Globus pallidus (tissue), 1 donor: Measurements from ENCODE around the gene DYSF.

Experiments used
- DNase-seq: peaks from one replicate; pipeline ENCODE4 v3.0.0-alpha.2; 2015; ENCODE audit warnings: low spot score

DYSF gene

DNA sequence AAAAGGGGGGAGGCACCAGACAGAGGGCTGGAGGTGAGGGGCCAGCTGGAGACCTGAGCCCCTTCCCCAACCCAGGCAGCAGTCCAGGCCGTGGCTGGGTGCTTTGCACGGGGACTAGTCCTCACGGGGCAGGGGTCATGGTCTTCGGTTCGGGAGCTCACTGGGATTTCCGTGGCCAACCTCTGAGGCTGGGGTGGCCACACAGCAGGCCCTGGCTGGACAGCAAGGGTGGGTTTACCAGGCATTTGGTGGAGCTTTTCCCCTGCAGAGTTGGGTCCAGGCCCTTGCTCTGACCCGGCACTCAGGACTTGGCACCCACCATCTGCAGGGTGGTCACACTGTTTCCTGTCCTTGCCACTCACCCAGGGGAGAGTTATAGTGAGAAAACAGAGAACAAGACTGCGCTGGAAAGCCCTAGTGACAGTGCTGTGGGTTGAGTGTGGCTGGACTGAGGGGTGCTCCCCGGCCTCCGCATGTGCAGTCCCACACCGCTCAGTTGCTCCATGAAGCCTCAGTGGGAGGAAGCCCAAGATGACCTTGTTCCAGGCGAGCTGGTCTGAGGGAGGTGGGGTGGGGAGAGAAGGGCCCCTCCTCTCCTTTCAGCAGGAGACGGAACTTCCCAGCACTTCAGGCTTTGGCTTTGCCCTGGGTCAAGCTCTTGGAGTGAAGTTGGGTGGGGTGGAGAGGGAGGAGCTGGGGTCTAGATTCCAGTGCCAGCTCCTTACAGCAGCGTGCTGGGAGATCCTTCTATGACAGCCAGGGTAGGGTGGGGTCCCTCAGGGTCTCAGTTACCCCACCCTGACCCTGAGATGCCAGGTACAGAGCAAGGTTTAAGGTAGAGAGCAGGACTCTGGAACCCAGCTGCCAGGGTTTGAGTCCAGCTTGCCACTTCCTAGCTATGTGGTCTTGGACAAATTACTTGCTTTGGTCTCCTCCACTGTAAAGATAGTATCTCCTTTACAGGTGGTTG lies 219.8 kb downstream of the DYSF start:
- no peak for DNase-seq

DNA sequence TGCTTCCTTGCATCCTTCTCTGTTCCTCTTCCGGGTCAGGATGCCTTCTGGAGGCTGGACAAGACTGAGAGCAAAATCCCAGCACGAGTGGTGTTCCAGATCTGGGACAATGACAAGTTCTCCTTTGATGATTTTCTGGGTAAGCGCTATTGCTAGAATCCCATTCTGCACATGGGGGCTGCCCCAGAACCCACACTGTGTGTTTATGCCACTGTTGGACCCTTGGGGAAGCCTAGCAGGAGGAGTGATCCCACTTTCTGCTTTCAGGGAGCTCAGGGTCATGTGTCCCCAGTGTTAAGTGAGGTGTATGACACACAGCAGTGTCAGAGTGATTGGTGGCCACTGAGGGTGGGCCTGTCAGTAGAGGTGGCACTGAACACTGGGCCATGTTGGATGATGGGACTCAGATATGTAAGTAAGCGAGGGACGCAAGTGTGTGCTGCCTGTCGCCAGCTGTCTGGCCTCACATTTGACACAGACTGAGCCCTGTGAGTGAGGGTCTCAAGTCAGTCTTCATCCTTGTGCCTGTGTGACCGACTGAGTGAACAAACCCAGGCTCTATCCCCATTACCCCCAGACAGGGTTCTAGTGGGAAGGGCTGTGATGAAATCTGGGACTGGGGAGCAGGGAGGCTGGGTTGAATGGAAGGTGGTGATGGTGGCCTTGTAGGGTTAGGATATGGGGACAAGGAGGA lies 220.9 kb downstream of the DYSF start:
- DNase-seq: no peak

- DNase-seq: no peak
These were observed 221.9 kb downstream of the DYSF start for GRCh38 chr2:71675296-71675695.

DNA sequence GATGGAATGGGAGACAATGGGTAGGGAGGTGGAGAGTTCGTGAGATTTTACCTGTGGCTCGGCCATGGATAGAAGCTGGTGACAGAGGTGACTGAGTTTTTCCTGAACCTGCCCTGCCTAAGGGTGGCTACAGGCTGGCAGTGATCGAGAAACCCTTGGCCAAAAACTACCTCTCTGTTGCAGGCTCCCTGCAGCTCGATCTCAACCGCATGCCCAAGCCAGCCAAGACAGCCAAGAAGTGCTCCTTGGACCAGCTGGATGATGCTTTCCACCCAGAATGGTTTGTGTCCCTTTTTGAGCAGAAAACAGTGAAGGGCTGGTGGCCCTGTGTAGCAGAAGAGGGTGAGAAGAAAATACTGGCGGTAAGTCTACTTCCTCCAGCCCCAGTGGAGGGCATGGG lies 225.5 kb downstream of the DYSF start:
- no peak for DNase-seq

DNA sequence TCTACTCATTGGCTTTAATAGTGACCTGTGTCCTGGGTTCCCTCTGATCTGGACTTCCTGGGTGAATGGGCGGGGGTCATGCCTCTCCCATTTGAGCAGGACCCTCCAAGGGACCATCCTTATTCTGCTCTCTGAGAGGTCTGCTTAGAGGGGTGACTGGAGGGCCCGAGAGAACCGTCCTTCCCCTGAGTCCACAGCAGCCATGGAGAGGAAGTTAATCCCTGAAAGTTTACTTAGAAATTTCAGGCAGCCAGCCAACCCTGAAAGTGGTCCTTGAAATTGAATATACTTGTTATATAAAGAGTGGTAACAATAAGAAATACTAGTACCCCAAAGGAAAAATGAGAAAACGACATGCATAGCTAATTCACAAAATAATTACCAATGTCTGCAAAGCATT lies 226.1 kb downstream of the DYSF start:
- DNase-seq: no peak

DNA sequence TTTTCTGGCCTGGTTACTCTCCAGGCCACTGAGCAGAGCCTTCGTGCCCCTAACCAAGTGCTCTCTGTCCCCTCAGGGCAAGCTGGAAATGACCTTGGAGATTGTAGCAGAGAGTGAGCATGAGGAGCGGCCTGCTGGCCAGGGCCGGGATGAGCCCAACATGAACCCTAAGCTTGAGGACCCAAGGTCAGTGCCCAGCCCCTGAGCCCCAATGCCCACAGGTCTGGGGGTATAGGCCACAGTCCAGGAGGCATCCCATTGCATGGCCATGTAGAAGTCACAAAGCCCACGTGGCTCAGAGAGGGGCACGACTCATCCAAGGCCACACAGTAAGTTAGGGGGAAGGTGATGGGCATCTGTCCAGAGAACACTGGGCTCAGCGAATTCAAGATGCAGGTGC lies 227.6 kb downstream of the DYSF start:
- DNase-seq: no peak

DNA sequence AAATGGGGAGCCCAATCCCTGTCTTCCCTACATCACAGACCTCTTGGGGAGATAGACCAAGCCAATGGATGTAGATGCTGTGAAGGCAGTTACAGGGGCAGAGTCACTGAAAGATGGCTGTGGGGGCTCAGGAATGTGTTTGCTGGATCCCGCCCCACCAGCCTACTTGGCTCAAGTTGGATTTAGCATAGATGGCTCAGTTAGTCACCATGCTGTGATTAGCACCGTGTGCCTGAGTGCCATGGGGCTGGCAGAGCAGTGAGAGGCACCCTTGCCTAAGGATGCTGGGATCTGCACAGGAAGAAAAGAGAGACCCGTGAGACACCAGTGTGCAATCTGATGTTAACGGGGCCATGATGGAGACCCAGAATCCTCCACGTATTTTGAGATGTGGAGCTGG lies 228.3 kb downstream of the DYSF start:
- no peak for DNase-seq

GRCh38 chr2:71682341-71682740 lies 229.0 kb downstream of the DYSF start:
- DNase-seq: no peak

DNA sequence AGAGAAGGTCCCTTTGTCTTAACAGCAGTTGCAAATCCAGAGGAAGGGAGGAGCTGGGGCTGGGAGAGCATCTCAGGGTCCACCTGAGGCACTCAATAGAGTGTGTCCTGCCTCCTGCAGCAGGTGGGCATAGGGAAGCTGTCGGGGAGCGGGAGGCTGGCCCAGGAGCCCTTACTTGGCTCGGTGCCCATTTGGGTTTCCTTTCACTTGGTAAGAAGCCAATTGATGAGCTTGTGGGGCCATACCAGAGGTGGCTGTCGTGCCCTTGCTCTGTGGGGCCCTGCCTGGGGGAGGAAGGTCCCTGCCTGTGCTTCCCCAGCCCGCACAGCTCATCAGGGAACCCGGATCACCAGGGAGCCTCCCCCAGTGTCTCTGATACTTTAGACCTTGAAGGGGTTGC lies 229.7 kb downstream of the DYSF start:
- DNase-seq: no peak

GRCh38 chr2:71683666-71684065 lies 230.3 kb downstream of the DYSF start:
- DNase-seq: no peak

DNA sequence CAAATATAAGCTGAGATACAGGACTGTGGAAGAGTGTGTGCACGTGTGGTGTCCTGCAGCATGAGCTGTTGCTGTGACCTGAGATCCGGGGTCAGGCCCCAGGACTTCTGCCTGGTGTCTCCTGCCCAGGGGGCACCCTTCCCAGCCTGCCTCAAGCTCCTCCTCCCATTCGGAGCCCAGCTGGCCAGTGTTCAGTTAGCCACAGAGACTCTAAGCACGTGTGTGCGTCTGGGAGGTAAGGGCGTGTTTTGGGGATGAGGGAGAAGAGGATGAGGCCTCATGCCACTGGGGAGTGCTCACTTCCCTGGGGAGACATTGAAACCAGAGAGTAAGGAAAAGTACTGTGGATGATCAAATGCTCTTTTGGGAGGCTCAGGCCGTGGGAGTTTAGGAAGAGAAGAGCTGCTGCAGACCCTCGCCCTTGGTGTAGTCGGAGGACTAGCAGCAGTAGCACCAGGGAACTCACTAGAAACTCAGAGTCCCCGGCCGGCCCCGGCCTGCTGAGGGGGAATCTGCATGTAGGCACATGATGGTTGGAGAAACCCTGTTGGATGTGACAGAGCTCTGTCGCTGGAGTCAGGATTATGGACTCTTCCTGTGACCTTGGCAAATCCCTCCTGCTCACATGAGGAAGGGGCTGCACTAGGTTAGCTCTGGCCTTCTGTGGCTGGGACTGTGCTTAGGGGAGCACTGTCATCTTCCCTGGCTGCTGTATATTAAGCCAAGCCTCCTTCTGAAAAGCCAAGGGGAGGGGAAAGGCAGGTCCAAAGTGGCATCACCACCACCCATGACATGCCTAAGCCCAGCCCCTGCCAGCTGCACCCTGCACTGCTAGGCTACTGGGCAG lies 231.1 kb downstream of the DYSF start:
- no peak for DNase-seq

DNA sequence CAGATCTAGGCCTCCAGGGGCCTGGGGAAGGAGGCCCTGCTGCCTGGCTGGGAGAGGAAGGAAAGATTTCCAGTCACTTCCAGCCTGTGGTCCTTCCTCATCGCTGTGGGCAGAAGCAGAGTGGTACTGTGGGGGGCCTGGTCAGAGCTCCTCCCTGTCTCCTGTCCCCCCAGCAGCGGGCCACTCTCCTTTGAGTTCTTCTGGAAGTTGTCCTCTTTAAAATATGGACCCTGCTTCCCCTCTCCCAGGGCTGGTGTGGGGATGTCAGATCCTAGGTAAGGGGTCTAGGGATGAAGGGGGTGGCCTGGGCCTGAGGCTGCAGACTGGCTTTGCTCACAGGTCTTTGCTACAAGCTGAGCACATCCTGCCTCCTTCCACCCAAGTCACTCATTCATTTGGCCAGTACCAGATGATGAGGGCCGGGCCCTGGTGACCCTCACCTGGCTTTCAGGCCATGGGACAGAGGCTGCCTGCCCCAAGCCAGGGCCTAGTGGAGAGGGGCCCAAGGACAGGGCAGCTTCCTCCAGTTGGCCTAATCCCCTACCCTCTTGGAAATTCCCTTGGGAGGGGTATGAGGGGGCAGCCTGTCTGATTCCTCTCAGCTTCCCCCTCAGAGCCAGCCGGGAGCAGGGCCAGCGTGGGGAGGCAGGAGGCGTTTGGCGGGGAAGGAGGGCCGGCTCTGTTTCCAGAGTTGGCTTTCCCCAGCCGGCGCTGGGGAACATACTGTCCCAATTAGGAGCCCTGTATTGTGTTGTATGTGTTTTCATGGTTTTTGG lies 231.9 kb downstream of the DYSF start:
- DNase-seq: peak; percentile 47

GRCh38 chr2:71685941-71686611 lies 232.7 kb downstream of the DYSF start:
- DNase-seq: no peak

GRCh38 chr2:71686781-71687180 lies 233.4 kb downstream of the DYSF start:
- no peak for DNase-seq

- no peak for DNase-seq
These were observed 234.1 kb downstream of the DYSF start for GRCh38 chr2:71687412-71687811.

DNA sequence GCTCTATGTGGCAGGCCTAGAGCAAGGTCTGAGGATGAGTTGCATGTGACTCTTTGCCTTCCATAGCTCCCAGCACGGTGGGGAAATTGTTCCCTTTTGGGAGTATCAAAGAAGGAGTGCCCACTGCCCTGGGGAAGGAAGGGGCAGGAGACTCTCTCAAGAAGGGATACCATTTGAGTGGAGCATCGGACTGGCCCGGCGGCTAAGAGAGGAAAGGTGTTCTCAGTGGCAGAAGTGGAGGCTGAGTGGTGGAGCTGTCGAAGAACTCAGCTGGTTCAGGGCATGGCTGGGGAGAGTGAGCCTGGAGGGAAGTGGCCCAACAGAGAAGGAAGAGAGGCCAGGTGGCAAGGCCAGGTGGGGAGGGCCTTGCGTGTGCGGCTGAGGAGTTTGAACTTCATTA lies 235.2 kb downstream of the DYSF start:
- no peak for DNase-seq

- no peak for DNase-seq
These were observed 236.0 kb downstream of the DYSF start for GRCh38 chr2:71689393-71689792.

DNA sequence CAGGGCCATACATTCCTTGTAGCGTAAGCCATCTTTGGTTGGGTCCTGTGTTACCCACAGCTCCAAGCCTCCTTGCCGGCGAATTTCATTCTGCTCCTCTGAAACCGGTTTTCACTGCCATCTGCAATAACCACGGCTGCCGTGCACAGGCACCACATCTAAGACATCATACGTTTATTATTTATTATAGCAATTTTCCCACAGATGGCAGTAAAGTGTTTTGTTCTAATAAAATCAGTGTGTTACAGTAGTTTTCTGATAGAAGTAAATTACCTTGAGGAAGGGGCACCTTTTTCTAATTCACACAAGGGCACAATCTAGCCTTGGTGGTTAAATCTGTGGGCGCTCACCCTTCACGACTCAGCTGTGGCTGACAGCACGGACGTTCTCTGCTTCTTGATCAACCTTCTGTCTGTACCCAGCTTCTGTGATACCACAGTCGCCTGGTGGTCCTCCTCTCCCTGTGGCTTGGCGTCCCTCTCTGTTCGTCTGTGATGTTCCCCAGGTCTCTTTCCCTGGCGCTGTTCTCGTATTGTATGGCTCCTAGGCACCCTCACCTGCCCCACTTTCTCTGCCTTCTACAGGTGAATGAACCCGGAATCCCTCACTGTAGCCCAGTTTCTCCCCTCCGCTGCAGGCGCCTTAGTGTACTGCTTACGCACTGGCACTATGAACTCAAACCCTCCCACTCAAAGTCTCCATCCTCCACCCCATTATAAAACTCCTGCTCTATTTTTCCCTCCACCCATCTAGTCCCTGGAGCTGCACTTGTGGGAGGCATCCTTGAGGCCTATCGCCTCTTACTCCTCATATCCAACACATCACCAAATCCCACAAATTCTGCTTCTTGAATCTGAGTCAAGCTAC lies 236.8 kb downstream of the DYSF start:
- no peak for DNase-seq

DNA sequence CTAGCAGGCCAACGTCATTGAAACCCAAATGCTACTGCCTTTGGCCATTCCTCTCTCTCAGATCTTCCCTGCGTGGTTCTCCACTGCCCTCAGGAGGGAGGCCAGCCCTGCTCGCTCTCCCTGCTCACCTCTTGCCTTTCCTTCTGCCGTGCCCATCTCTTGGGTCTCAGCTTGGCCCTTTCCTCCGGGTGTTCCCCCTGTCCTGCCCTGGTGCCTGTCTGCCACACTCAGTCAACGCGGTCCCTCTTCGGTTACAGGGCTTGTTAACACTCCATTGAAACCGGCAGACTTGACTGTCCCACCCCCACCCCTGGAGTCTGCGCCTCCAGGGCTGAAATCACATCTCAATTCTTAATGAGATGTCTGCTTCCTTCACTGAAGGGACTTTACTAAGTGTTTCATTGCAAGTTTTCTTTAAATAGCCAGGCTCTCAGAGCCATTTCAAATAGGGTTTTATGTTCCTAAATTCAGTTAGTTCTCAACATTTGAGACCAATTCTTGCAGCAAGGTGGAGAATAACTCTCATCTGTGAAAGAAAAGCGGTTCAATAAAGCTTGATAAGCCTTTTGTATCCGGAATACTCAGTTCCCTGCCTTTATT lies 237.6 kb downstream of the DYSF start:
- no peak for DNase-seq
